ENCODE results near the gene RNF123.

DNA sequence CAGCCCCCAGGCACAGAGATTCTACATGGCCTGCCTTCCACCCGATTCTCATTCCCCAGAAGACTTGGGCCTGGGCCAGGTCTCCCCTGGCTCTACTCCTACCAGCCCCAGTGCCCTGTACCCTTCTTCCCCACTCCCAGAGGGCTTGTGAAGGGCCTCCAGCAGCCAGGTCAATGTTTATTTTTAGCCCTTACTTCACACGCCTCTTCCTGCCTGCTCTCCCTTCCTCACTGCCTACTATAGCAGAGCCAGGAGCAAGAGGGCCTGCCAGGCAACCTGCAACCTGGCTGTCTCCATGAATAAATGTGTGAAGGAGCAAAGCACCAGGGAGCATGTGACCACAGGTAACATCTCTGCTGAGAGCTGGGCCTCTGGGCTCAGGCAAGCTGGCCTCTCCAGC, 41.6 kb upstream of the RNF123 start:
- TF ChIP-seq, protein P1, sequence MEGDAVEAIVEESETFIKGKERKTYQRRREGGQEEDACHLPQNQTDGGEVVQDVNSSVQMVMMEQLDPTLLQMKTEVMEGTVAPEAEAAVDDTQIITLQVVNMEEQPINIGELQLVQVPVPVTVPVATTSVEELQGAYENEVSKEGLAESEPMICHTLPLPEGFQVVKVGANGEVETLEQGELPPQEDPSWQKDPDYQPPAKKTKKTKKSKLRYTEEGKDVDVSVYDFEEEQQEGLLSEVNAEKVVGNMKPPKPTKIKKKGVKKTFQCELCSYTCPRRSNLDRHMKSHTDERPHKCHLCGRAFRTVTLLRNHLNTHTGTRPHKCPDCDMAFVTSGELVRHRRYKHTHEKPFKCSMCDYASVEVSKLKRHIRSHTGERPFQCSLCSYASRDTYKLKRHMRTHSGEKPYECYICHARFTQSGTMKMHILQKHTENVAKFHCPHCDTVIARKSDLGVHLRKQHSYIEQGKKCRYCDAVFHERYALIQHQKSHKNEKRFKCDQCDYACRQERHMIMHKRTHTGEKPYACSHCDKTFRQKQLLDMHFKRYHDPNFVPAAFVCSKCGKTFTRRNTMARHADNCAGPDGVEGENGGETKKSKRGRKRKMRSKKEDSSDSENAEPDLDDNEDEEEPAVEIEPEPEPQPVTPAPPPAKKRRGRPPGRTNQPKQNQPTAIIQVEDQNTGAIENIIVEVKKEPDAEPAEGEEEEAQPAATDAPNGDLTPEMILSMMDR (conservative IDR thresholded peaks at IDR 0.05) = no peak
- no peak for TF ChIP-seq EZH2 (IDR thresholded peaks at IDR 0.05; ENCODE audit: low read depth)
